Mucosa of descending colon (tissue), 3 donors: ENCODE results near the gene SIGLEC11. TPM values are rescaled to one million over a fixed set of nuclear protein-coding genes. Genes with fewer than 3 reads are reported as not detected.

Experiments used
- ATAC-seq: fragments of 200-7000 bp; cut with Tn5 transposase; one replicate; pipeline ENCODE4 v1.9.1; 2020; ENCODE audit warnings: mild to moderate bottlenecking, moderate library complexity
- DNase-seq, 3 donors: peaks; one replicate each; pipeline ENCODE4 v3.0.0-alpha.2; 2020
- H3K36me3 ChIP-seq: fragments of 200-600 bp; one replicate; pipeline ENCODE4 v1.8.0; 2021; ENCODE audit warnings: low read depth, mild to moderate bottlenecking
- H3K4me1 ChIP-seq: fragments of 200-600 bp; one replicate; pipeline ENCODE4 v1.8.0; 2021; ENCODE audit warnings: low read depth, mild to moderate bottlenecking
- H3K4me3 ChIP-seq: fragments of 200-600 bp; one replicate; pipeline ENCODE4 v1.8.0; 2021; ENCODE audit warnings: mild to moderate bottlenecking
- H3K9me3 ChIP-seq: fragments of 200-600 bp; one replicate; pipeline ENCODE4 v1.8.0; 2021; ENCODE audit warnings: mild to moderate bottlenecking
- CTCF ChIP-seq: fragments of 200-600 bp; IDR thresholded peaks from one replicate; pipeline ENCODE4 v1.8.0; 2022; ENCODE audit warnings: antibody characterized with exemption, mild to moderate bottlenecking
- intact Hi-C, 2 donors: fragments of 100-400 bp; cut with DNase I in 1 of 2; cut with micrococcal nuclease in 1 of 2; formaldehyde crosslinking; loops; one replicate each; pipeline versions ENCODE4 v1.11.0 to v1.11.1; 2022; cut with DNase I, micrococcal nuclease
- total RNA-seq, 3 donors: library from RNA; stranded (reverse); fragmentation: NEBNext Ultra II Directional in 2 of 3; extraction: Animal tissue kit (Norgen Biotek cat#: 25700) in 2 of 3; gene quantifications; one replicate each; pipeline versions ENCODE4 v1.2.1 to v1.2.4, GENCODE V29; 2021 to 2023
- donor health status: DM: no; HTN: no; CAD: no; lungs with moderate emphysema.
- donor health status: DM: no; HTN: no; CAD: no.
- donor health status: DM: no; HTN: yes; CAD: no.

The SIGLEC11 gene
- total RNA-seq, 3 donors from 2014 or later, result 0.49 to 2.0 (median 1.1) TPM

DNA sequence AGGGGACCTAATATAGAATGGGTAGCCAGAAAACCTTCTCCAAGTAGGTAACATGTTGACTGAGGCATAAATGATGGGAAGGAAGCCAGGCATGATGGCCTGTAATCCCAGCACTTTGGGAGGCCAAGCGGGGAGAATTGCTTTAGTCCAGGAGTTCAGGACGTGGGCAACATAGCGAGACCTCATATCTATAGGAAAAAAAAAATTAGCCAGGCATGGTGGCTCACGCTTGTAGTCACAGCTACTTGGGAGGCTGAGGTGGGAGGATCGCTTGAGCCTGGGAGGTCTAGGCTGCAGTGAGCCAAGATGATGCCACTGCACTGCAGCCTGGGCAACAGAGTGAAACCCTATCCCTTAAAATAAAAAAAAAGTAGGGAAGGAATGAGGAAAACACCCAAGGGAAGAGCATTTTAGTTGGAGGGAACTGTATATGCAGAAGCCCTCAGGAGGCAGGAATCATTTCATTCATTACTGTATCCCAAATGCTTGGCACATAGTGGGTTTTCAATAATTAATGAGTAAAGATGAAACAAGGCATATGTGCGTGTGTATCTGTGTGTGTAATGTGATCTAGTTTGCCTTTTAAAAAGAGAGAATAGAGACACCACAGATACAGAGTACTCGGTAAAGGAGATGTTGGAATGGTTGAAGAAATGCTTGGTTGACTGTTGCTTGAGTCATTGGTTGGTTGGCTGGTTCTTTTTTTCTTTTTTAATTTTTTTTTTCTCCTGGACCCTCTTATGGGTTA lies 29.5 kb downstream of the SIGLEC11 start:
- H3K4me1 ChIP-seq, result peaks cover 18% of the 10 kb centered on the region
- H3K9me3 ChIP-seq, result no peaks in the 10 kb centered on the region
- no peaks in the 10 kb centered on the region for H3K36me3 ChIP-seq
- no peak overlapping the region for H3K4me3 ChIP-seq
- no peak for TF ChIP-seq CTCF
- DNase-seq (peak in 2 of 3 donors; percentile 7 to 10), ATAC-seq (no peak)
- intact Hi-C loops, result loop anchor here in 1 of 2 donors (10.0 kb wide), 1 partner anchor 53 kb away; no protein-coding TSS in a partner anchor

DNA sequence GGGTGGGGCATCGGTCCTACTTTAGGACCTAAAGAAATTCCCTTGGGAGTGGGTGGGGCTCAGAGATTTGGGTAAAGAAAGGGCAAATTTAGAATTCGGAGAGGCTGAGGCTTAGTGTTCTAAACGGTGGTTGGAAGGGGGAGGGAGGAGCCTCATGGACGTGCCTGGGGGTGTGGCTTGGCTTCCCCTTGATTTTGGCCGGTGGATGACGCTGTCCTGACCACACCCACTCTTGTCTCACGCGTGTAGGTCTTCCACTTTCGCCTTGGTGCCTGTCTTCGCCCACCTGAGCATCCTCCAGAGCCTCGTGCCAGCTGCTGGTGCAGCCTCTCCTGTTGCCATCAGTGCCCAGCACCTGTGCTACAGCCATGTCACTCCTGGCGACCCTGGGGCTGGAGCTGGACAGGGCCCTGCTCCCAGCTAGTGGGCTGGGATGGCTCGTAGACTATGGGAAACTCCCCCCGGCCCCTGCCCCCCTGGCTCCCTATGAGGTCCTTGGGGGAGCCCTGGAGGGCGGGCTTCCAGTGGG lies 30.4 kb downstream of the SIGLEC11 start:
- Histone ChIP-seq H3K36me3 (no peaks in the 10 kb centered on the region), H3K9me3 (no peaks in the 10 kb centered on the region), H3K4me3 (no peak overlapping the region), H3K4me1 (peaks cover 18% of the 10 kb centered on the region)
- intact Hi-C loops, result loop anchor here in 1 of 2 donors (10.0 kb wide), 1 partner anchor 54 kb away; no protein-coding TSS in a partner anchor
- TF ChIP-seq CTCF, result no peak
- ATAC-seq (no peak), DNase-seq (peak; percentile 32 to 70 (median 44))

DNA sequence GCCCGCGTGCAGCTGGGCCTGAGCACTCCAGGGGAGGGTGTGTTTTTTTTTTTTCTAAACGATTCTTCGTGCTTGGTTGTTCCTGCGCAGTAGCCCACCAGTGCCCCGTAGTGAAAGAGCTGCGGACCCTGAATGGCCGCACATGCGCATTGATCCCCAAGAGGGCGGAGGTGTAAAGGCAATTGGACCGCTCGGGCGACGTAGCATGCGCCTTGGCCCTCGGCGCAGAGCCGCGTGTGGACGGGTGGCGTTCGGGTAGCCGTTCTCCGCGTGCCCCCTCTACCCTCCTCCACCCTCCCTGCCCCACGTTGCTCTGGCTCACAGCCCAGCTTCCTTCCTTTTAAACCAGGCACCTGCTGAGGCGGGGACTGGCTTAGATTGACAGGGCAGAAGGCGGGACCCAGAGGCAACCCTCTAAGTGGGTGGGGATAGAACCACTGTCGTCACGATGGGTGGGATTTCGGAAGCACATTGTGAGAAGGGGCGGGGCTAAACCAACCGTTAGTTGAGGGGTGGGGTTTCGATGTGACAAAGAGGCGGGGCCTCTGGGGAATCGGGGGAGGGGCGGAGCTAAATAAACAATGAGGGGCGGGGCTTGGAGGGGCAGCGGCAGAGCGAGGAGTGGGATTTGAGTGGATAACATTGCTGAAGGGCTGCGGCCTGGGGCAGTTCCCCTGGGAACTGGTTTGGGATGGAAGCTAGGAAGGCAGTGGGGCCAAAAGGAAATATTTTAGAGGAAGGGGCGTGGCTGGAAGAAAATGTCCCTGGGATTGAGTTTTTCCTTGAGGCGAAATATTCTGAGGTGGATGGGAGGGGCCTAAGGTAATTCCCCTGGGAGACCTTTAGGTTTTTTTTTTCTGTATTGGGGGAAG lies 31.1 kb downstream of the SIGLEC11 start:
- peak; percentile 91 to 94 (median 93) for DNase-seq
- Histone ChIP-seq H3K36me3 (no peaks in the 10 kb centered on the region), H3K9me3 (no peaks in the 10 kb centered on the region), H3K4me3 (peak overlapping the region; percentile 88), H3K4me1 (peaks cover 18% of the 10 kb centered on the region)
- intact Hi-C loops, result loop anchor here in 1 of 2 donors (10.0 kb wide), 1 partner anchor 55 kb away; no protein-coding TSS in a partner anchor
- TF ChIP-seq CTCF, result no peak
- peak; percentile 89 for ATAC-seq

GRCh38 chr19:49929121-49929610 lies 31.8 kb downstream of the SIGLEC11 start, which contains the start of the genes ATF5 and NUP62:
TSS of gene ATF5 (plus strand) at chr19:49929205. CDS start at chr19:49930851, 1,646 bp downstream.
TSS of gene NUP62 (minus strand) at chr19:49929504. CDS start at chr19:49909807, 19,697 bp downstream.
- peak within 1 kb of the TSS; percentile 88 for H3K4me3 ChIP-seq
- no peaks in the 10 kb centered on the region for H3K9me3 ChIP-seq
- no peak for TF ChIP-seq CTCF
- intact Hi-C loops, result no loop called here
- H3K36me3 ChIP-seq, result no peaks in the 10 kb centered on the region
- DNase-seq (peak; percentile 89 to 94 (median 93)), ATAC-seq (peak; percentile 79)
- H3K4me1 ChIP-seq, result peaks cover 18% of the 10 kb centered on the region

- intact Hi-C loops, result no loop called here
- H3K4me1 ChIP-seq, result peaks cover 15% of the 10 kb centered on the region
- ATAC-seq, result no peak
- no peaks in the 10 kb centered on the region for H3K9me3 ChIP-seq
- DNase-seq, result peak in 1 of 3 donors; percentile 23
- H3K36me3 ChIP-seq, result no peaks in the 10 kb centered on the region
- TF ChIP-seq CTCF, result no peak
- H3K4me3 ChIP-seq, result no peak overlapping the region
These were observed 33.3 kb downstream of the SIGLEC11 start for GRCh38 chr19:49927526-49928264.
